Spleen (tissue), 11 donors: ENCODE measurements around the gene TADA1. TPM values are rescaled to one million over a fixed set of nuclear protein-coding genes. Genes with fewer than 3 reads are reported as not detected.

Experiments used
- DNase-seq: peaks from one replicate; pipeline ENCODE4 v3.0.0-alpha.2; 2020
- H3K27ac ChIP-seq, 8 donors: fragments of 200-600 bp; sonication (generic) in 7 of 8; 1 replicate in 4 of 8; 2 replicates in 4 of 8; pipeline versions ENCODE4 v1.5.0 to v1.8.0; 2016 to 2021; ENCODE audit warnings: inconsistent platforms in 4 of 8, mild to moderate bottlenecking in 4 of 8, moderate library complexity in 1 of 8
- H3K27me3 ChIP-seq, 7 donors: fragments of 200-600 bp; sonication (generic) in 6 of 7; replicated peaks in 1 of 7; 1 replicate in 4 of 7; 2 replicates in 3 of 7; pipeline versions ENCODE4 v1.5.0 to v1.8.0; 2016 to 2021; ENCODE audit warnings: inconsistent platforms in 3 of 7, mild to moderate bottlenecking in 1 of 7
- H3K36me3 ChIP-seq, 6 donors: fragments of 200-600 bp; sonication (generic) in 5 of 6; 1 replicate in 4 of 6; 2 replicates in 2 of 6; pipeline versions ENCODE4 v1.5.0 to v1.8.0; 2016 to 2021; ENCODE audit warnings: inconsistent platforms in 2 of 6
- H3K4me1 ChIP-seq, 6 donors: fragments of 200-600 bp; sonication (generic) in 5 of 6; 1 replicate in 3 of 6; 2 replicates in 3 of 6; pipeline versions ENCODE4 v1.5.0 to v1.8.0; 2016 to 2021; ENCODE audit warnings: inconsistent platforms in 3 of 6
- H3K4me3 ChIP-seq, 8 donors: fragments of 200-600 bp; sonication (generic) in 7 of 8; 1 replicate in 4 of 8; 2 replicates in 4 of 8; pipeline versions ENCODE4 v1.5.0 to v1.8.0; 2016 to 2021; ENCODE audit warnings: inconsistent platforms in 4 of 8, mild to moderate bottlenecking in 4 of 8, moderate library complexity in 2 of 8
- H3K9me3 ChIP-seq, 8 donors: fragments of 200-600 bp; sonication (generic) in 7 of 8; 1 replicate in 4 of 8; 2 replicates in 4 of 8; pipeline versions ENCODE4 v1.5.0 to v1.8.0; 2016 to 2021; ENCODE audit warnings: inconsistent platforms in 4 of 8
- CTCF ChIP-seq, 11 experiments: fragments of 200-600 bp in 7 of 11; fragments of 450-650 bp in 4 of 11; sonication (generic) in 4 of 11; IDR thresholded peaks in 8 of 11; conservative IDR thresholded peaks in 3 of 11; 1 replicate in 7 of 11; 2 replicates in 4 of 11; pipeline versions ENCODE4 v1.4.0 to v1.8.0; 2016 to 2021; ENCODE audit warnings: antibody characterized with exemption in 11 of 11, inconsistent platforms in 4 of 11, mild to moderate bottlenecking in 1 of 11
- POLR2A ChIP-seq, 3 donors: fragments of 450-650 bp; IDR thresholded peaks; one replicate each; pipeline ENCODE4 v1.5.1; 2017; ENCODE audit warnings: antibody characterized with exemption in 3 of 3, mild to moderate bottlenecking in 1 of 3
- POLR2AphosphoS5 ChIP-seq, 3 donors: sonication (generic); formaldehyde crosslinking; IDR thresholded peaks; one replicate each; pipeline ENCODE4 v1.5.1; 2017; ENCODE audit warnings: antibody characterized with exemption in 3 of 3
- WGBS, 5 donors: extraction: QIAGEN DNeasy Blood & Tissue Kit in 3 of 5; methylation state at CpG; one replicate each; pipeline versions ENCODE4 v1.1.5 to v1.1.7; 2013 to 2018; 5-methylcytosine and 5-hydroxymethylcytosine counted together
- intact Hi-C: fragments of 100-400 bp; cut with DNase I; formaldehyde crosslinking; loops from one replicate; pipeline ENCODE4 v1.15.0; 2023; ENCODE audit warnings: low total_unique reads
- polyA plus RNA-seq, 3 donors: library from polyadenylated mRNA; stranded (reverse); fragments of 200-250 nt; gene quantifications; one replicate each; pipeline ENCODE4 v1.2.1, GENCODE V29; 2013
- total RNA-seq, 7 donors: library from RNA; depleted of rRNA in 3 of 7; stranded (reverse); fragments of >200 nt in 3 of 7; fragmentation: NEBNext Ultra II Directional in 4 of 7; extraction: Animal tissue kit (Norgen Biotek cat#: 25700) in 4 of 7; gene quantifications; one replicate each; pipeline versions ENCODE4 v1.1.0 to v1.2.1, GENCODE V29; 2016 to 2021
- donor health status: healthy with polysubstance abuse.
- donor health status: DM: no; HTN: no; CAD: no; lungs with moderate emphysema.
- donor health status: DM: no; HTN: no; CAD: no.
- donor health status: Bipolar disorder and iron deficiency.
- donor health status: healthy.
- donor health status: DM: no; HTN: no; CAD: no.
- donor health status: DM: yes; HTN: yes; CAD: no.

TADA1 gene
- total and polyA plus RNA-seq, 10 donors: 8.6 to 15.7 (median 10.2) TPM

- Histone ChIP-seq H3K4me3 (no peak overlapping the region), H3K27ac (no peak overlapping the region), H3K9me3 (peaks cover 0 to 8% (median 5%) of the 10 kb centered on the region in 8 donors), H3K36me3 (no peaks in the 10 kb centered on the region), H3K27me3 (peaks cover 0 to 8% (median 2%) of the 10 kb centered on the region in 7 donors), H3K4me1 (peaks cover 0 to 4% (median 0%) of the 10 kb centered on the region in 6 donors)
- intact Hi-C loops: no loop called here
- 72 to 84% (median 78%) methylated on average over 3 of the region's 3 CpGs for WGBS, 5 donors
- no peak for DNase-seq
- TF ChIP-seq POLR2A (IDR thresholded peaks at IDR 0.05): no peak
Measured at GRCh38 chr1:166914111-166914510, 38.0 kb upstream of the TADA1 start.

- H3K4me1 ChIP-seq: peaks cover 0 to 4% (median 0%) of the 10 kb centered on the region in 6 donors
- H3K27ac ChIP-seq: no peak overlapping the region
- DNase-seq: no peak
- no peaks in the 10 kb centered on the region for H3K27me3 ChIP-seq
- intact Hi-C loops: loop anchor here (2.0 kb wide), 1 partner anchor 147 kb away; no protein-coding TSS in a partner anchor
- TF ChIP-seq POLR2A (IDR thresholded peaks at IDR 0.05) (no peak), POLR2AphosphoS5 (IDR thresholded peaks at IDR 0.05) (no peak), CTCF (IDR thresholded peaks at IDR 0.05 in 8 of 11, conservative IDR thresholded peaks at IDR 0.05 in 3 of 11) (no peak)
- H3K9me3 ChIP-seq: peaks cover 0 to 8% (median 5%) of the 10 kb centered on the region in 8 donors
- no peaks in the 10 kb centered on the region for H3K36me3 ChIP-seq
- H3K4me3 ChIP-seq: no peak overlapping the region
- WGBS, 5 donors: 83 to 96% (median 85%) methylated on average over 1 of the region's 1 CpG
Measured at GRCh38 chr1:166911624-166912023, 35.6 kb upstream of the TADA1 start.

- no peak for TF ChIP-seq POLR2AphosphoS5 (IDR thresholded peaks at IDR 0.05)
- no peak for TF ChIP-seq POLR2A (IDR thresholded peaks at IDR 0.05)
- peak; percentile 64 to 86 (median 72) for TF ChIP-seq CTCF (IDR thresholded peaks at IDR 0.05 in 8 of 11, conservative IDR thresholded peaks at IDR 0.05 in 3 of 11)
- H3K9me3 ChIP-seq: peaks cover 0 to 8% (median 5%) of the 10 kb centered on the region in 8 donors
- peaks cover 0 to 4% (median 0%) of the 10 kb centered on the region in 6 donors for H3K4me1 ChIP-seq
- intact Hi-C loops: loop anchor here (2.0 kb wide), 1 partner anchor 148 kb away; no protein-coding TSS in a partner anchor
- H3K4me3 ChIP-seq: no peak overlapping the region
- H3K27me3 ChIP-seq: no peaks in the 10 kb centered on the region
- 0% methylated on average over 1 of the region's 1 CpG for WGBS, 5 donors
- H3K36me3 ChIP-seq: no peaks in the 10 kb centered on the region
- DNase-seq: no peak
- no peak overlapping the region for H3K27ac ChIP-seq
Measured at GRCh38 chr1:166910396-166910994, 34.4 kb upstream of the TADA1 start.

GRCh38 chr1:166908942-166909341, 32.9 kb upstream of the TADA1 start:
- no peak overlapping the region for H3K4me3 ChIP-seq
- TF ChIP-seq CTCF (IDR thresholded peaks at IDR 0.05 in 8 of 11, conservative IDR thresholded peaks at IDR 0.05 in 3 of 11): no peak
- no peak for TF ChIP-seq POLR2A (IDR thresholded peaks at IDR 0.05)
- TF ChIP-seq POLR2AphosphoS5 (IDR thresholded peaks at IDR 0.05): no peak
- peaks cover 0 to 8% (median 5%) of the 10 kb centered on the region in 8 donors for H3K9me3 ChIP-seq
- H3K36me3 ChIP-seq: no peaks in the 10 kb centered on the region
- no peaks in the 10 kb centered on the region for H3K27me3 ChIP-seq
- no peak for DNase-seq
- intact Hi-C loops: no loop called here
- H3K4me1 ChIP-seq: peaks cover 0 to 7% (median 0%) of the 10 kb centered on the region in 6 donors
- no peak overlapping the region for H3K27ac ChIP-seq
- 79 to 100% (median 93%) methylated on average over 1 of the region's 1 CpG for WGBS, 5 donors
